Measurements from ENCODE around the gene PARP15. TPM values are rescaled to one million over a fixed set of nuclear protein-coding genes. Genes with fewer than 3 reads are reported as not detected.

The PARP15 gene
- total RNA-seq, 1 experiment from 2014 or later = 3.4 TPM

DNA sequence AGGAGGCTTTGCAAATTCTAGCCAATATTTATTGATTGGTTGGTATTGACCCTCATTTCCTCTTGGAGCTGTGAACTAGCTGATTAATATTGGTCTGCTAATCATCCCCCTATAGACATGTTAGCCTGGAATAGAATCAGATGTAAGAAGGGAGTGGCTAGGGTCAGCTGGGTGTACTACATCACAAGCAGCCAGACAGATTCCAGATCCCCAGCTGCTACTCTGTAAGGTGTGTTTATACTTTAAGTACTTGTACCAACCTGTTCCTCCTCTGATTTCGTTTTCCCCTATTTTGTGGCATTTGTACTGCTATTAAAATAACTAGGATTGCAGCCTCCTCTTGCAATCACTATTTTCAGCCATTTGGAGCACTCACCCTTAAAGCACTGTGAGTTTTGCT is 49.9 kb downstream of the PARP15 start:
- Mint-ChIP-seq H3K4me1 (ENCODE audit: low read depth, unreplicated experiment) (peaks cover 8% of the 10 kb centered on the region), H3K27me3 (ENCODE audit: unreplicated experiment) (peaks cover 11% of the 10 kb centered on the region), H3K4me3 (ENCODE audit: low read depth, unreplicated experiment) (no peak overlapping the region), H3K9me3 (ENCODE audit: low read depth, unreplicated experiment) (no peaks in the 10 kb centered on the region), H3K27ac (ENCODE audit: unreplicated experiment) (no peak overlapping the region), H3K36me3 (ENCODE audit: insufficient read depth, unreplicated experiment) (no peaks in the 10 kb centered on the region)
- intact Hi-C loops (cut with micrococcal nuclease; ENCODE audit: unreplicated experiment) = no loop called here
- TF ChIP-seq CTCF (IDR thresholded peaks at IDR 0.05; ENCODE audit: unreplicated experiment) = no peak
- CTCF ChIA-PET = no interaction called here
- BruUV-seq (replicated peaks) = no TSS peak
- DNase-seq = no peak

- CTCF ChIA-PET = no interaction called here
- no peak for DNase-seq
- no peaks in the 10 kb centered on the region for H3K9me3 Mint-ChIP-seq (ENCODE audit: low read depth, unreplicated experiment)
- H3K4me3 Mint-ChIP-seq (ENCODE audit: low read depth, unreplicated experiment) = no peak overlapping the region
- H3K27ac Mint-ChIP-seq (ENCODE audit: unreplicated experiment) = no peak overlapping the region
- no peak for TF ChIP-seq CTCF (IDR thresholded peaks at IDR 0.05; ENCODE audit: unreplicated experiment)
- peaks cover 8% of the 10 kb centered on the region for H3K4me1 Mint-ChIP-seq (ENCODE audit: low read depth, unreplicated experiment)
- intact Hi-C loops (cut with micrococcal nuclease; ENCODE audit: unreplicated experiment) = no loop called here
- no peaks in the 10 kb centered on the region for H3K27me3 Mint-ChIP-seq (ENCODE audit: unreplicated experiment)
- no TSS peak for BruUV-seq (replicated peaks)
- H3K36me3 Mint-ChIP-seq (ENCODE audit: insufficient read depth, unreplicated experiment) = no peaks in the 10 kb centered on the region
Observed at GRCh38 chr3:122628567-122628966, 51.1 kb downstream of the PARP15 start.

GRCh38 chr3:122629763-122630162 is 52.3 kb downstream of the PARP15 start:
- intact Hi-C loops (cut with micrococcal nuclease; ENCODE audit: unreplicated experiment) = no loop called here
- H3K27ac Mint-ChIP-seq (ENCODE audit: unreplicated experiment) = no peak overlapping the region
- BruUV-seq (replicated peaks) = no TSS peak
- TF ChIP-seq CTCF (IDR thresholded peaks at IDR 0.05; ENCODE audit: unreplicated experiment) = no peak
- H3K4me3 Mint-ChIP-seq (ENCODE audit: low read depth, unreplicated experiment) = no peak overlapping the region
- CTCF ChIA-PET = no interaction called here
- no peak for DNase-seq
- no peaks in the 10 kb centered on the region for H3K27me3 Mint-ChIP-seq (ENCODE audit: unreplicated experiment)
- H3K36me3 Mint-ChIP-seq (ENCODE audit: insufficient read depth, unreplicated experiment) = no peaks in the 10 kb centered on the region
- H3K4me1 Mint-ChIP-seq (ENCODE audit: low read depth, unreplicated experiment) = peaks cover 8% of the 10 kb centered on the region
- no peaks in the 10 kb centered on the region for H3K9me3 Mint-ChIP-seq (ENCODE audit: low read depth, unreplicated experiment)

- intact Hi-C loops (cut with micrococcal nuclease; ENCODE audit: unreplicated experiment) = no loop called here
- H3K9me3 Mint-ChIP-seq (ENCODE audit: low read depth, unreplicated experiment) = no peaks in the 10 kb centered on the region
- CTCF ChIA-PET = no interaction called here
- no peak for TF ChIP-seq CTCF (IDR thresholded peaks at IDR 0.05; ENCODE audit: unreplicated experiment)
- H3K27me3 Mint-ChIP-seq (ENCODE audit: unreplicated experiment) = no peaks in the 10 kb centered on the region
- no TSS peak for BruUV-seq (replicated peaks)
- H3K36me3 Mint-ChIP-seq (ENCODE audit: insufficient read depth, unreplicated experiment) = no peaks in the 10 kb centered on the region
- H3K4me1 Mint-ChIP-seq (ENCODE audit: low read depth, unreplicated experiment) = peaks cover 9% of the 10 kb centered on the region
- DNase-seq = no peak
- H3K4me3 Mint-ChIP-seq (ENCODE audit: low read depth, unreplicated experiment) = no peak overlapping the region
- no peak overlapping the region for H3K27ac Mint-ChIP-seq (ENCODE audit: unreplicated experiment)
Observed at GRCh38 chr3:122635789-122636188, 58.3 kb downstream of the PARP15 start.

GRCh38 chr3:122636697-122637096 is 59.2 kb downstream of the PARP15 start:
- TF ChIP-seq CTCF (IDR thresholded peaks at IDR 0.05; ENCODE audit: unreplicated experiment) = no peak
- H3K27ac Mint-ChIP-seq (ENCODE audit: unreplicated experiment) = no peak overlapping the region
- H3K4me1 Mint-ChIP-seq (ENCODE audit: low read depth, unreplicated experiment) = peaks cover 13% of the 10 kb centered on the region
- no peak overlapping the region for H3K4me3 Mint-ChIP-seq (ENCODE audit: low read depth, unreplicated experiment)
- no peaks in the 10 kb centered on the region for H3K27me3 Mint-ChIP-seq (ENCODE audit: unreplicated experiment)
- H3K36me3 Mint-ChIP-seq (ENCODE audit: insufficient read depth, unreplicated experiment) = no peaks in the 10 kb centered on the region
- intact Hi-C loops (cut with micrococcal nuclease; ENCODE audit: unreplicated experiment) = no loop called here
- no TSS peak for BruUV-seq (replicated peaks)
- no peak for DNase-seq
- H3K9me3 Mint-ChIP-seq (ENCODE audit: low read depth, unreplicated experiment) = no peaks in the 10 kb centered on the region
- CTCF ChIA-PET = no interaction called here
